Stimulated activated memory B cell treated with anti-CD40 and anti-IgM and Interleukin-4, amounts not matched to agents 10 μg/mL and 1 μg/mL and 100 μg/mL, for 72 hours (primary cell): ENCODE measurements around the gene LETM1.
"Not testable (repeated sequence)": the region's sequence is repeated elsewhere in the genome, so short reads cannot be mapped to it uniquely, and the experiment has no call there.

Source experiments
- ATAC-seq: fragments of 150-1000 bp; cut with Tn5 transposase; 2 replicates; pipeline ENCODE4 v1.10.0; 2021
- H3K27ac Mint-ChIP-seq: one replicate; pipeline ENCODE4 v1.8.0; 2022; ENCODE audit warnings: mild to moderate bottlenecking, mixed read lengths
- H3K27me3 Mint-ChIP-seq: one replicate; pipeline ENCODE4 v1.8.0; 2022; ENCODE audit warnings: mixed read lengths
- H3K36me3 Mint-ChIP-seq: one replicate; pipeline ENCODE4 v1.8.0; 2022; ENCODE audit warnings: mixed read lengths
- H3K4me1 Mint-ChIP-seq: one replicate; pipeline ENCODE4 v1.8.0; 2022; ENCODE audit warnings: mixed read lengths
- H3K4me3 Mint-ChIP-seq: one replicate; pipeline ENCODE4 v1.8.0; 2022; ENCODE audit warnings: mild to moderate bottlenecking, moderate library complexity, mixed read lengths
- H3K9me3 Mint-ChIP-seq: one replicate; pipeline ENCODE4 v1.8.0; 2022; ENCODE audit warnings: mixed read lengths

Gene LETM1

DNA sequence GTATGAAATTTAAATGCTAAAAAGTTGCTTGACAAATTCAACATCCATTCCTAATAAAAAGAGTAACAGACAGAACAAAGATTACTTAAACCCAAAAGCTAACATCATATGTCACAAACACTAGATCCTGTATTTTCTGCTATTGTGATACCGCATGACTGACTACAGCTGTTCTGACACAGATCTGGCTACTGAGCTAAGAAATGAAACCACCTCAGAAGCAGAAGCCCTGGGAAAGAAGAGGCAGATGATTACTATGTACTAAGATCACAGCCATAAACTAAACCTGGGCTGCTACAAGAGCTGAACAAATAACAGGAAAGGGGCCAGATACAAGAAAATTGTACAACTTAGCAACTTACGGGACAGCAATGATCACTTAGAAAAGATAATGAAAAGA, 9.4 kb downstream of the LETM1 start:
- Mint-ChIP-seq H3K4me3 (no peak overlapping the region), H3K27ac (no peak overlapping the region), H3K27me3 (no peaks in the 10 kb centered on the region), H3K4me1 (peaks cover 22% of the 10 kb centered on the region), H3K9me3 (no peaks in the 10 kb centered on the region), H3K36me3 (peaks cover 38% of the 10 kb centered on the region)
- no peak for ATAC-seq

DNA sequence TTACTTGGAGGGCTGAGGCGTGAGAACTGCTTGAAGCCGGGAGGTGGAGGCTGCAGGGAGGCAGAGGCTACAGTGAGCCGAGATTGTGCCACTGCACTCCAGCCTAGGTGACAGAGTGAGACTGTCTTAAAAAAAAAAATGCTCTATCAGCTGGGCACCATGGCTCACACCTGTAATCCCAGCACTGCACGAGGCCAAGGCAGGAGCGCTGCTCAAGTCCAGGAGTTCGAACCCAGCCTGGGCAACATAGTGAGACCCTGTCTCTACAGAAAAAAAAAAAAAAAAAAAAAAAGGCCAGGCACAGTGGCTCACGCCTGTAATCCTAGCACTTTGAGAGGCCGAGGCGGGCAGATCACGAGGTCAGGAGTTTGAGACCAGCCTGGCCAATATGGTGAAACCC, 11.3 kb downstream of the LETM1 start:
- not testable (repeated sequence) for H3K27ac Mint-ChIP-seq, H3K4me3 Mint-ChIP-seq, H3K27me3 Mint-ChIP-seq, H3K9me3 Mint-ChIP-seq, ATAC-seq
- H3K36me3 Mint-ChIP-seq: peaks cover 46% of the 10 kb centered on the region
- H3K4me1 Mint-ChIP-seq: peaks cover 10% of the 10 kb centered on the region

DNA sequence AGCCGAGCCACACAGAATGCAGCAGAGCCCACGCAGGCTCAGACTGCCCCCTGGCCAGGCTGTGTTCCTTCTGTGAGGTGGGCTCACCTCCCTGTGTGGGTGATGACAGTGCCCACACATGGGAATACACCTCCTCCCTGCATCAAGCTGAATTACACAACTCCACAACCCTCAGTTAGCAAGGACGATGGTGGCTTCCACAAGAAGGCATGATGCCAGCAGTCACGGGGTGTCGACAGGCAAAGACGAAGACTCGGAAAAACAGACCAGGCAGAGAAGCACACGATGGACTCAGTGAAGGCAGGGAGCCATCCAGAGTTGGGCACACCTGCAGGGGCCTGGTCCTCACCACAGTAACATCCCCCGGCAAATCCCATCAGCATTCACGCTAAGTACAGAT, 12.1 kb downstream of the LETM1 start:
- no peak overlapping the region for H3K4me3 Mint-ChIP-seq
- no peak overlapping the region for H3K27ac Mint-ChIP-seq
- H3K27me3 Mint-ChIP-seq: no peaks in the 10 kb centered on the region
- H3K4me1 Mint-ChIP-seq: peaks cover 10% of the 10 kb centered on the region
- H3K36me3 Mint-ChIP-seq: peaks cover 53% of the 10 kb centered on the region
- ATAC-seq: no peak
- no peaks in the 10 kb centered on the region for H3K9me3 Mint-ChIP-seq

DNA sequence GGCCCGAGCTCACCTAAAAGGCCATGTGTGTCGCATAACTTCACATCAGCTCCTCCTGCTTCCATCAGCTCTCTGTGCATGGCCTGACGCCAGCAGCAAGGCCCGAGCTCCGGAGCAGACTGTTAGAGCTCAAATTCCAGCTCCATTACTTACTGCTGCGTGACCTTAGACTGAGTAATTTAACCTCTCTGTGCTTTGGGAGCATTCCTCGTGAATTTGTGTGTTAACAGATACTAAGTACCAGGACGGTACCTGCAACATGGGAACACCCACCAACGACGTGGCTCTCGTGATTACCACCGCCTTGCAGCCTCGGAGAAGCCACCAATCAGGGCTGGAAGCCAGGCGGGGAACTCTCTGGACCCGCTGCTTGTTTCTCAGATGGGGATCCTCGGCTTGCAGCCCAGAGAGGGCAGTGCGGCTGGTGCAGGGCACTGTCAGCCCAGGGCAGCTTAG, 12.9 kb downstream of the LETM1 start:
- ATAC-seq: no peak
- peaks cover 10% of the 10 kb centered on the region for H3K4me1 Mint-ChIP-seq
- peaks cover 60% of the 10 kb centered on the region for H3K36me3 Mint-ChIP-seq
- no peak overlapping the region for H3K4me3 Mint-ChIP-seq
- H3K9me3 Mint-ChIP-seq: no peaks in the 10 kb centered on the region
- no peaks in the 10 kb centered on the region for H3K27me3 Mint-ChIP-seq
- no peak overlapping the region for H3K27ac Mint-ChIP-seq

DNA sequence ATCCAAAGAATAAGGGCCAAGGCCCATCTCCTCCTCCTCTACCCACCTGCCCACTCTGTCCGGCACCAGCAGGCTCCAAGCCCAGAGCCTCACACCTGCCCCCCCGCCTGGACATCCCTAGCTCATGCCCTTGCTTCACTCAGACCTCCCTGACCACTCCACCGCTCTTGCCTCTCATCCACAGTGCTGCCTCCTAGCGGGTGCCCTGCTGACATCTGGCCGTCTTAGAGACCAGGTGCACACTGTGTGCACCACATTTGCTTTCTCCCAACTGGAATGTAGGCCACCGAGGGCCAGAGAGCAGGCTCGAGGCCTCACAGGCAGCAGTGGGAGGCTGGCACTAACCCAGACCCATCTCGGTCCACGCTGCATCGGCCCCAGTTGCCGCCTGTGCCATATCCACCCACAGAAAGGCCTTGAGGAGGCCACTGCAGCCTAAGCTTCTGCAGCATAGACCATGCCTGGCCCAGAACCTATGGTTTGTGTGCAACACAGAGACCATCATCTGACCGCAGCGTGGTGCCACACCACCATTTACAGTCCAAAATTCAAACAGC, 13.5 kb downstream of the LETM1 start:
- H3K4me3 Mint-ChIP-seq: no peak overlapping the region
- no peak overlapping the region for H3K27ac Mint-ChIP-seq
- H3K36me3 Mint-ChIP-seq: peaks cover 59% of the 10 kb centered on the region
- peaks cover 10% of the 10 kb centered on the region for H3K4me1 Mint-ChIP-seq
- no peaks in the 10 kb centered on the region for H3K9me3 Mint-ChIP-seq
- ATAC-seq: no peak
- no peaks in the 10 kb centered on the region for H3K27me3 Mint-ChIP-seq

DNA sequence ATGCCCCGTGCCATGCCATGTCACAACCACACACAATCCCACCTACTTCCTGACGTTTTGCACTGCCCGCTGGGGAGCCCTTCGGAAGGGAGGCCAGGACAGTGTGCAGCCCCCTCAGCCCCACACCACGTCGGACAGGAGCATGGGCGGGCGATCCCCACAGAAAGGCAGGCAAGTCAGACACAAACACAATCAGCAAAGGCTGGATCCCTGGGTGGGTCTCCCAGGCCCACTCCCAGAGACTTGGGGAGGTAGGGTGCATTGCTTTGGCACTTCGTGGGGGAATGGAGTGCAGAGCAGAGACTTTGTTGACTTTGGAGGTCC, 14.1 kb downstream of the LETM1 start:
- no peak for ATAC-seq
- Mint-ChIP-seq H3K4me3 (no peak overlapping the region), H3K9me3 (no peaks in the 10 kb centered on the region), H3K36me3 (peaks cover 58% of the 10 kb centered on the region), H3K27me3 (no peaks in the 10 kb centered on the region), H3K27ac (no peak overlapping the region), H3K4me1 (peaks cover 10% of the 10 kb centered on the region)

DNA sequence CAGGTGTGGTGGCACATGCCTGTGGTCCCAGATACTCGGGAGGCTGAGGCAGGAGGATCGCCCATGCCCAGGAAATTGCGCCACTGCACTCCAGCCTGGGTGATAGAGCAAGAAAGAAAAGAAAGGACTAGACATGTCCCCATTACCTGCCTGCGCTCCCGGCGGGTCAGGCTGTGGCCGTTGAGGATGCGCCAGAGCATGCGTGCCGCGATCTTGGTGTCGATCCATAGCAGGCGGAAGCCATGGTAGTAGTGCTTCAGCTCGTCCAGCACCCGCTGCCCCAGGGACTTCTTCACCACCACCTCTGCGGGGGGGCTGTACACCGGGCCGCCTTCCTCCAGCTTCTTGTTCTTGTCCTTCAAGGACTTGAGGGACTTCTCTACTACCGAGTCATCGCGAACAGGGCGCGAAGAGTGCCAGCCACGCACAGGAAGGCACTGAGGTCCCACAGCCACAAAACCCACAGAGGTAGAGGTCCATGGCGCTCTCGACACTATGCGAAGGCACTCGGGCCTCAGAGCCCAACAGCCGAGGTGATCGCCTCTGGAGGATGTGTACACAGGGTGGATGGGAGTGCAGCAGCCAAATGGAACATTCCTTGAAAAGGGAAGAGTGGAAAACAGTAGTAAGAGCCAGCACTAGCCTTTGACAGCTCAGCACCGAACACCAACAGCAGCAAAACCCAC, 14.6 kb downstream of the LETM1 start:
- Mint-ChIP-seq H3K4me3 (no peak overlapping the region), H3K36me3 (peaks cover 56% of the 10 kb centered on the region), H3K4me1 (peaks cover 10% of the 10 kb centered on the region), H3K9me3 (no peaks in the 10 kb centered on the region), H3K27me3 (no peaks in the 10 kb centered on the region), H3K27ac (no peak overlapping the region)
- ATAC-seq: no peak

DNA sequence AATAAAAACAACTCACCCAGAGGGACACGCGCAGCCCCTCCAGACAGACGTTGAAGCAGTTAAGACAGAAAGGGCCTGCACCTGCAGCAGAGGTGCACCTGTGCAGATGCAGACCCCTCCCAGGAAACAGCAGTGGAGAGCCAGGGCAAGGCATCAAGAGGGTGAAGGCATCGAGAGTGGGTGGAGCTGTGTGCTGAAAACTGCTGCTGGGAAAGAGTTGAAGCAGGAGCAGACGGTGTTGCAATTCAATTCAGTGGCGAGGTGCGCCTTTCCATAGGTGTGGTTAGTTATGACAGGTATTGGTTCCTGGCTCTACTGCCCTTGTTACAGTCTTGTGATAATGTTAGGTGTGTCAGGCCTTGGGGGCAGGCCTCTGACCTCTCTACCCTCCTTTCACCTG, 16.7 kb downstream of the LETM1 start:
- no peak overlapping the region for H3K4me3 Mint-ChIP-seq
- no peak for ATAC-seq
- peak overlapping the region; percentile 13 for H3K27ac Mint-ChIP-seq

DNA sequence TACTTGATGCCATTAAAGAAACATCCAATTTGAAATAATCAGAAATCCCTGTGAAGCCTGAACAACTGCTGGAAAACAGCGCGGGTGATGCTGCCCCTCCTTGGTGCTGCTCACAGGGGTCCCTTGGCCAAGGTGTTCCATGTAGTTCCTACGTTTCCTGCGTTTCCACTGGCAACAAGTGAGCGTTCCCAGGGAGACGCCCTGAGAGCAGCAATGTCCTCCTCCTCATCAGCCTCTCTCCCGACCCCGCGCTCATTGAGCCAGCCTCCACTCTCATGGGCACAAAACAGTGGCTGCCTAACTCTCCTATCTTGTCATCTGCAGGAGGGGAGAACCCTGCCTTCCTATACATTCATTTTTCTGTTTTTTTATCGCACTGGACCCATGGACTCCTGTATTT, 18.9 kb downstream of the LETM1 start:
- Mint-ChIP-seq H3K4me1 (peaks cover 22% of the 10 kb centered on the region), H3K36me3 (peaks cover 59% of the 10 kb centered on the region), H3K27me3 (no peaks in the 10 kb centered on the region), H3K4me3 (no peak overlapping the region), H3K27ac (no peak overlapping the region), H3K9me3 (no peaks in the 10 kb centered on the region)
- no peak for ATAC-seq

More for the DNA sequence above, 16.7 kb downstream of the LETM1 start:
- Mint-ChIP-seq H3K4me1 (peaks cover 16% of the 10 kb centered on the region), H3K27me3 (no peaks in the 10 kb centered on the region), H3K36me3 (peaks cover 62% of the 10 kb centered on the region), H3K9me3 (no peaks in the 10 kb centered on the region)

DNA sequence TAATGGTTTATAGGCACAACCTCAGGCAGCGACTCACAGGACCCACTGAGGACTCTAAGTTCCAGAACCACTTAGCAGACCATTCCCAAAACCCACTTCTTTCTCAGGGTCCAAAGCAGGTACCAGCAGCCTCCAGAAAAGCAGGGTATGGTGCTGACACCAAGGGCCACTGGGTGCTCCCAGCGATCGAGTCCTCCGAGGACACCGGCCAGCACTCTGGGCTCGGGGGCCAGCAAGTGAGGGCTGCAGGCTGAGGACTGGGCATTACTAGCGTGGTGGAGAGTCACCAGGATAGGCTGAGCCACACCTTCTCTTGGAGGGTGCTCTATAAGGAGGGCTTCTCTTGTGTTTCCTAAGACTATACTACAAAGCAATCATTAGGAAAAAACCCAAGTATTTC, 19.3 kb downstream of the LETM1 start:
- Mint-ChIP-seq H3K4me1 (peaks cover 22% of the 10 kb centered on the region), H3K27me3 (no peaks in the 10 kb centered on the region), H3K36me3 (peaks cover 60% of the 10 kb centered on the region)

DNA sequence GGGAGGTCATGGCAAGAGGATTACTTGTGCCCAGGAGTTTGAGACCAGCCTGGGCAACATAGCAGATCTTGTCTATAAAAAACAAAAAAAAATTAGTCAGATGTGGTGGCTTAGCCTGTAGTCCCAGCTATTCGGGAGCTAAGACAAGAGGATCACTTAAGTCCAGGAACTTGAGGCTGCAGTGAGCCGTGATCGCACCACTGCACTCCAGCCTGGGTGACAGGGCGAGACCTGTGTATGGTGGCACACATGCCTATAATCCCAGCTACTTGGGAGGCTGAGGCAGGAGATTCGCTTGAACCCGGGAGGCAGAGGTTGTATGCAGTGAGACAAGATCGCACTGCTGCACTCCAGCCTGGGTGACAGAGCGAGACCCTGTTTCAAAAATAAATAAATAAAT, 20.1 kb downstream of the LETM1 start:
- not testable (repeated sequence) for ATAC-seq, H3K27me3 Mint-ChIP-seq, H3K27ac Mint-ChIP-seq, H3K4me3 Mint-ChIP-seq, H3K9me3 Mint-ChIP-seq
- peaks cover 25% of the 10 kb centered on the region for H3K4me1 Mint-ChIP-seq
- peaks cover 59% of the 10 kb centered on the region for H3K36me3 Mint-ChIP-seq

More for the DNA sequence above, 19.3 kb downstream of the LETM1 start:
- ATAC-seq: no peak
- Mint-ChIP-seq H3K4me3 (no peak overlapping the region), H3K27ac (no peak overlapping the region), H3K9me3 (no peaks in the 10 kb centered on the region)

DNA sequence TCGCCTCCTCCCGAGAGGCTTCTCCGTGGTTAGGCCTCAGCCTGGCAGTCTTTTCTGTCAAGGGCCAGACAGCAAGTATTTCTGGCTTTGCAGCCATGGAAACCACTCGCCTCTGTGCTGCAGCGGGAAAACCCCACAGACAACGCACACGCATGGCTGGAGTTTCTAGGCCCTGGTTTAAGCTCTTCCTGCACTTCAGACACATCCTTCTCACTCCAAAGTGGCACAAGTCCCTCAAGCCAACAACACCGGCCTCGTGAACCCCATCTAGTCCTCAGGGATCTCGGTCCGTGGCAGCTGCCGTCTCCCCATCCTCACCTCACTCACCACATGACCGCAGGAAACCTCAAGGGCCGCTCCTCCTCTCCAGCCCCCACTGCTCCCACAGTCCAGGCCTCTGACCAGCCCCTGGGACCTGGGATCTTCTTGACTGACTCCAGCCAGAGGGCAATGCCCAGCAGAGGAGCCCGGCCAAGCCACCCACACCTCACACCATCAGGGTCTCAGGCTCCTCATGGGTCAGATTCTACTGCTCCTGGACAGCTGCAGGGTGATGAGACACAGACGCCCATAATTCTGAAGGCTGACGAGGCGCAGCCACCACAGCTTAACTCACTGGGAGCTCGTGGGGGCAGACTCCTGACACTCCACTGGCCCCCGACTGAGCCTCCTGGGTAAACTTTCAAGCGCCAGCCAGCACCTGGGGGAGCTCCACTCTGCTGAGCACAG, 21.7 kb downstream of the LETM1 start:
- Mint-ChIP-seq H3K4me1 (peaks cover 30% of the 10 kb centered on the region), H3K4me3 (peak overlapping the region; percentile 19), H3K27ac (peak overlapping the region; percentile 92), H3K36me3 (peaks cover 71% of the 10 kb centered on the region), H3K9me3 (no peaks in the 10 kb centered on the region), H3K27me3 (no peaks in the 10 kb centered on the region)
- peak; percentile 87 for ATAC-seq

DNA sequence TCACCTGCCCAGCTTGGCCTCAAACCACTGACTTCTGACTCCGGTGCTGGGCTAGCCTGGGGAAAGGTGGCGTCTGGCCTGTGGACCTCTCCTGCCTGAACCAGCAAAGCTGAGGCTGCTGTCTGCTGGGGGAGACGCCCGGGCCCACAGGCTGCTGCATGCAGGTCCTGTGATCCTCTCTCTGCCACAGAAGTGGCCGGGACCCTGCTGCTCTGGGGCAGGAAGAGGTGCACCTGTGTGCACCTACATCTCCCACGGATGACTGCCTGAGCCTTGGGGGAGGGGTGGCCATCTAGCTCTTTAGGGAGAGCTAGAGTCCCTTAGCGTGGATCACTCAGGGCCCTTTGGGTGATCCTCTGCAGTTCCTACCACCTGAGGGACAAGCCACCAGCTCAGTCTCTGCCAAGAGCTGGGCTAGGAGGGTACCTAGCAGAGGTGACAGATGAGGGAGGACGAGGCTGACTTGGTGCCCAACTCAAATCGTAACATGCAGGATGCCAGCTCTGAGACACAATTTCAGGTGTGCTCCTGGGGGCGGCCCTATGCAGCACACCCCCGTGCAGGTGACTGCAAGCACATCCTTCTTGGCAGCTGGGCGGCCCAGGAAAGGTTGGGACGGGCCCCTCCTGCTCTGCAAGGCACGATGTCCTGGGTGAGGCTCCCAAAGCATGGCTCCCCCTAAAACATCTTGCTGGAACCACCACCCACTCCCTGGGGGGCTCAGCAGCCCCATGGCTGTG, 22.5 kb downstream of the LETM1 start:
- Mint-ChIP-seq H3K4me1 (peaks cover 30% of the 10 kb centered on the region), H3K36me3 (peaks cover 65% of the 10 kb centered on the region), H3K9me3 (no peaks in the 10 kb centered on the region), H3K4me3 (peak overlapping the region; percentile 19), H3K27me3 (no peaks in the 10 kb centered on the region), H3K27ac (peak overlapping the region; percentile 92)
- ATAC-seq: peak; percentile 9

DNA sequence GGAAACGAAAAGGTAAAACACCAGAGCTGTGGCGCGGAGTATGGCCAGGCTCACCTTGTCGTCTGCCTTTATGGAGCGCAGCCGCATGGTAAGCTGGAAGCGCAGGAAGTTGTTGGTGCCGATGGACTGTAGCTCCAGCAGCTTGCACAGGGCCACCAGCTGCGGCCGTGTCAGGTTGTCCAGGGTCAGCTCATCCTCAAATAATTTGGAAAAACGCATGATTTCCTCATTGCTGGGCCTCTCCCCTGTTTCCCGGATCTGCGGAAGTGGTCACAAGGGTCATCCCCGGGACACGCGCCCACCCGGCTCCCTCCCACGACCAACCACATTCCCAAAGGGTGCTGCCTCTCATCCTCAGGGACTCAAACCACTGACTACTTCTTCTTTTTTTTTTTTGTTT, 23.3 kb downstream of the LETM1 start:
- no peaks in the 10 kb centered on the region for H3K27me3 Mint-ChIP-seq
- peaks cover 61% of the 10 kb centered on the region for H3K36me3 Mint-ChIP-seq
- ATAC-seq: no peak
- H3K4me3 Mint-ChIP-seq: no peak overlapping the region
- H3K4me1 Mint-ChIP-seq: peaks cover 30% of the 10 kb centered on the region
- H3K27ac Mint-ChIP-seq: peak overlapping the region; percentile 92
- no peaks in the 10 kb centered on the region for H3K9me3 Mint-ChIP-seq

DNA sequence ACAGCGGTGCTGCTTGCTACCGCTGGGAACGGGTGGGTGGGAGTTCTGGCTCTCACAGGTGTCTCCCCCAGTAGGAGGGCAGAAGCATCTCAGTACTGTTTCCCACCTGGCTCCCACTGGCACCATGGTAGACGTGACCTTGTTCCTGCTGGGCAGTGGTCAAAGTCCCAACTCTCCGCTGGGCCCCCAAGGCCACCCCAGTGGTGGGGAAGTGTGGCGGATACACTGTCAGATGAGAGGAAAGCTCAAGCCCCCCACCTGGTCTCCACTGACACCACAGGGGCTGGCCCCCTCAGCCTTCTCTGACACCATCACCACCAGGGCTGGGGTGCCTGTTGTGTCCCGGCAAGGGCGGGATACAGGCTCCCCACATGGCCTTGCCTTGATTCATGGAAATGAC, 24.6 kb downstream of the LETM1 start:
- H3K9me3 Mint-ChIP-seq: no peaks in the 10 kb centered on the region
- peaks cover 61% of the 10 kb centered on the region for H3K36me3 Mint-ChIP-seq

More for the DNA sequence above, 24.6 kb downstream of the LETM1 start:
- Mint-ChIP-seq H3K4me3 (no peak overlapping the region), H3K27ac (no peak overlapping the region), H3K4me1 (peaks cover 30% of the 10 kb centered on the region), H3K27me3 (no peaks in the 10 kb centered on the region)
- ATAC-seq: no peak
